Calu3 (cell line): ENCODE results near the gene COL4A6. TPM values are rescaled to one million over a fixed set of nuclear protein-coding genes. Genes with fewer than 3 reads are reported as not detected.

ENCODE experiments used
- BruUV-seq: library from RNA; stranded (reverse); fragments of 400-500 nt; replicated peaks from 2 replicates; lab custom pipeline; 2021; lab: Mats Ljungman, UMichigan
- CTCF ChIA-PET: fragments of 300-600 bp; sonication (Branson Sonifier 250); formaldehyde crosslinking; loops from one replicate; lab custom pipeline; 2022; ENCODE audit warnings: antibody characterized with exemption; lab: Charles Lee
- DNase-seq: peaks from one replicate; pipeline ENCODE4 v3.0.0; 2022
- H3K27ac Mint-ChIP-seq: one replicate; pipeline ENCODE4 v1.8.0; 2022; ENCODE audit warnings: mixed read lengths; ENCODE audit not compliant: unreplicated experiment
- H3K27me3 Mint-ChIP-seq: one replicate; pipeline ENCODE4 v1.8.0; 2022; ENCODE audit warnings: mixed read lengths; ENCODE audit not compliant: unreplicated experiment
- H3K36me3 Mint-ChIP-seq: one replicate; pipeline ENCODE4 v1.8.0; 2022; ENCODE audit warnings: mild to moderate bottlenecking, moderate library complexity, mixed read lengths; ENCODE audit not compliant: insufficient read depth, unreplicated experiment
- H3K4me1 Mint-ChIP-seq: one replicate; pipeline ENCODE4 v1.8.0; 2022; ENCODE audit warnings: mild to moderate bottlenecking, low read depth, mixed read lengths; ENCODE audit not compliant: unreplicated experiment
- H3K4me3 Mint-ChIP-seq: one replicate; pipeline ENCODE4 v1.8.0; 2022; ENCODE audit warnings: mild to moderate bottlenecking, low read depth, moderate library complexity, mixed read lengths; ENCODE audit not compliant: unreplicated experiment
- H3K9me3 Mint-ChIP-seq: one replicate; pipeline ENCODE4 v1.8.0; 2022; ENCODE audit warnings: low read depth, mixed read lengths; ENCODE audit not compliant: unreplicated experiment
- CTCF ChIP-seq: fragments of 200-600 bp; IDR thresholded peaks from one replicate; pipeline ENCODE4 v1.8.0; 2022; ENCODE audit warnings: antibody characterized with exemption; ENCODE audit not compliant: unreplicated experiment
- intact Hi-C: fragments of 100-400 bp; cut with micrococcal nuclease; formaldehyde crosslinking; loops from one replicate; pipeline ENCODE4 v1.10.0; 2022; ENCODE audit not compliant: unreplicated experiment
- total RNA-seq: library from RNA; stranded (reverse); gene quantifications from 2 replicates; pipeline ENCODE4 v1.2.3, GENCODE V29; 2022

The COL4A6 gene
- total RNA-seq, 1 experiment from 2014 or later, result 0.31 TPM

- Mint-ChIP-seq H3K36me3 (no peaks in the 10 kb centered on the region), H3K27me3 (no peaks in the 10 kb centered on the region), H3K27ac (no peak overlapping the region), H3K9me3 (no peaks in the 10 kb centered on the region), H3K4me1 (peaks cover 9% of the 10 kb centered on the region), H3K4me3 (no peak overlapping the region)
- intact Hi-C loops, result no loop called here
- no peak for DNase-seq
- BruUV-seq, result no TSS peak
- no peak for TF ChIP-seq CTCF
- CTCF ChIA-PET, result interaction anchor here (0.6 to 0.9 kb wide), 2 partner anchors 14 to 124 kb away, joined by 3 read pairs; no protein-coding TSS in a partner anchor
These were observed 114.5 kb downstream of the COL4A6 start for GRCh38 chrX:108323751-108324150.

GRCh38 chrX:108322234-108322633, 116.0 kb downstream of the COL4A6 start:
- no peaks in the 10 kb centered on the region for H3K9me3 Mint-ChIP-seq
- H3K4me3 Mint-ChIP-seq, result no peak overlapping the region
- TF ChIP-seq CTCF, result no peak
- H3K27ac Mint-ChIP-seq, result no peak overlapping the region
- no peaks in the 10 kb centered on the region for H3K36me3 Mint-ChIP-seq
- CTCF ChIA-PET, result no interaction called here
- DNase-seq, result no peak
- H3K4me1 Mint-ChIP-seq, result peaks cover 9% of the 10 kb centered on the region
- H3K27me3 Mint-ChIP-seq, result no peaks in the 10 kb centered on the region
- BruUV-seq, result no TSS peak
- intact Hi-C loops, result no loop called here

- no peaks in the 10 kb centered on the region for H3K27me3 Mint-ChIP-seq
- no peaks in the 10 kb centered on the region for H3K4me1 Mint-ChIP-seq
- no peak for TF ChIP-seq CTCF
- peaks cover 1% of the 10 kb centered on the region for H3K9me3 Mint-ChIP-seq
- no peak overlapping the region for H3K27ac Mint-ChIP-seq
- intact Hi-C loops, result no loop called here
- H3K36me3 Mint-ChIP-seq, result no peaks in the 10 kb centered on the region
- H3K4me3 Mint-ChIP-seq, result no peak overlapping the region
- no TSS peak for BruUV-seq
- no peak for DNase-seq
- CTCF ChIA-PET, result no interaction called here
These were observed 121.8 kb downstream of the COL4A6 start for GRCh38 chrX:108316456-108316855.

- no peak for TF ChIP-seq CTCF
- H3K27ac Mint-ChIP-seq, result no peak overlapping the region
- BruUV-seq, result no TSS peak
- CTCF ChIA-PET, result no interaction called here
- no peaks in the 10 kb centered on the region for H3K36me3 Mint-ChIP-seq
- no peak overlapping the region for H3K4me3 Mint-ChIP-seq
- H3K4me1 Mint-ChIP-seq, result peaks cover 10% of the 10 kb centered on the region
- intact Hi-C loops, result no loop called here
- no peaks in the 10 kb centered on the region for H3K27me3 Mint-ChIP-seq
- DNase-seq, result no peak
- H3K9me3 Mint-ChIP-seq, result peaks cover 3% of the 10 kb centered on the region
These were observed 124.6 kb downstream of the COL4A6 start for GRCh38 chrX:108313669-108314068.
